Kidney (tissue), 14 donors: ENCODE measurements around the gene SLC25A13. TPM values are rescaled to one million over a fixed set of nuclear protein-coding genes. Genes with fewer than 3 reads are reported as not detected.

Experiments used
- DNase-seq, 5 donors: peaks; one replicate each; pipeline ENCODE4 v3.0.0-alpha.2; 2013 to 2020
- FAIRE-seq: peaks from 2 replicates; lab custom pipeline; 2012; peaks lifted over from hg19 to GRCh38; lab: Jason Lieb, UNC
- H3K27ac ChIP-seq, 2 donors: one replicate each; pipeline ENCODE4 v1.7.0; 2013; ENCODE audit warnings: low read depth in 2 of 2, low read length in 2 of 2, inconsistent platforms in 1 of 2
- H3K27me3 ChIP-seq: one replicate; pipeline ENCODE4 v1.7.1; 2013; ENCODE audit warnings: low read length, inconsistent platforms; ENCODE audit not compliant: control insufficient read depth, insufficient read depth
- H3K36me3 ChIP-seq, 3 donors: one replicate each; pipeline versions ENCODE4 v1.7.0 to v1.7.1; 2013; ENCODE audit warnings: low read length in 3 of 3, control low read depth in 1 of 3, inconsistent platforms in 1 of 3; ENCODE audit not compliant: insufficient read depth in 3 of 3, control insufficient read depth in 2 of 3
- H3K4me1 ChIP-seq, 3 donors: one replicate each; pipeline versions ENCODE4 v1.7.0 to v1.7.1; 2013; ENCODE audit warnings: low read length in 3 of 3, inconsistent platforms in 1 of 3, low read depth in 1 of 3; ENCODE audit not compliant: control insufficient read depth in 2 of 3, insufficient read depth in 2 of 3
- H3K4me3 ChIP-seq, 3 donors: one replicate each; pipeline versions ENCODE4 v1.7.0 to v1.8.1; 2013; ENCODE audit warnings: low read length in 3 of 3, control low read depth in 1 of 3, inconsistent platforms in 1 of 3
- H3K9ac ChIP-seq, 3 donors: one replicate each; pipeline versions ENCODE4 v1.7.0 to v1.7.1; 2013; ENCODE audit warnings: low read length in 3 of 3, control low read depth in 1 of 3, inconsistent platforms in 1 of 3
- H3K9me3 ChIP-seq, 3 donors: one replicate each; pipeline versions ENCODE4 v1.7.0 to v1.7.1; 2013; ENCODE audit warnings: low read length in 3 of 3, control low read depth in 1 of 3, inconsistent platforms in 1 of 3; ENCODE audit not compliant: control insufficient read depth in 2 of 3, insufficient read depth in 1 of 3
- intact Hi-C: fragments of 100-400 bp; cut with DNase I; formaldehyde crosslinking; loops from one replicate; pipeline ENCODE4 v1.11.1; 2022
- polyA plus RNA-seq: library from polyadenylated mRNA; stranded (reverse); fragments of 350-450 nt; fragmentation: Illumina TruSeq; extraction: RNeasy Lipid Tissue Mini Kit (QIAGEN cat#74804); gene quantifications from one replicate; pipeline ENCODE4 v1.2.3, GENCODE V29; 2014; ENCODE audit warnings: low read depth, low replicate concordance; ENCODE audit not compliant: insufficient read depth
- total RNA-seq: library from RNA; stranded (reverse); fragmentation: NEBNext Ultra II Directional; extraction: Animal tissue kit (Norgen Biotek cat#: 25700); gene quantifications from one replicate; pipeline ENCODE4 v1.2.1, GENCODE V29; 2021
- TF ChIP-seq, protein P1 (sequence below): IDR thresholded peaks from 3 replicates; pipeline ENCODE4 v1.5.1; 2012; ENCODE audit warnings: mild to moderate bottlenecking, moderate library complexity, borderline replicate concordance; ENCODE audit not compliant: insufficient read depth; ENCODE audit errors: extremely low read depth
- donor health status: control.
- donor health status: control.
- donor health status: control.
- donor health status: control.
- donor health status: control.
- donor health status: DM: yes; HTN: yes; CAD: no.
- donor health status: Normal renal cell carcinoma (clear cell type).

Gene SLC25A13
- total and polyA plus RNA-seq, 2 donors from 2014 or later: 23.9 to 32.1 TPM

DNA sequence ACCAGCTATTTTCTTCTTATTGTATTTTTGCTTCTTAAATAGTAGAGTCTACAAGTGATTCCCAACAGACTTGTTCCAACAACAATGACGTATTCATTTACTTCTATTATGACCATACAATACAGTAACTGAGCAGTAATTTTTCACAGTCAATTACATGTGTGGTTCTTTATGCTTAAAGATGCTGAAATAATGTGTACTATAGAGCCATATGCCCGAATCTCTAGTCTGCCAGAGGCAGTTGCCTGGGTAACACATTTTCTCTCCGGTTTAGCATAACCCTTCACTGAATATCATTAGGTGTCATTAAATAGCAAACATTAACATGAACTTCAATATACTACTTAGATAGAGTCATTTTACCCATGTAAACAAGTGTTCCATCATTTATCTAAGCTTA is 75.0 kb downstream of the SLC25A13 start:
- H3K27me3 ChIP-seq: no peaks in the 10 kb centered on the region
- TF ChIP-seq, protein P1, sequence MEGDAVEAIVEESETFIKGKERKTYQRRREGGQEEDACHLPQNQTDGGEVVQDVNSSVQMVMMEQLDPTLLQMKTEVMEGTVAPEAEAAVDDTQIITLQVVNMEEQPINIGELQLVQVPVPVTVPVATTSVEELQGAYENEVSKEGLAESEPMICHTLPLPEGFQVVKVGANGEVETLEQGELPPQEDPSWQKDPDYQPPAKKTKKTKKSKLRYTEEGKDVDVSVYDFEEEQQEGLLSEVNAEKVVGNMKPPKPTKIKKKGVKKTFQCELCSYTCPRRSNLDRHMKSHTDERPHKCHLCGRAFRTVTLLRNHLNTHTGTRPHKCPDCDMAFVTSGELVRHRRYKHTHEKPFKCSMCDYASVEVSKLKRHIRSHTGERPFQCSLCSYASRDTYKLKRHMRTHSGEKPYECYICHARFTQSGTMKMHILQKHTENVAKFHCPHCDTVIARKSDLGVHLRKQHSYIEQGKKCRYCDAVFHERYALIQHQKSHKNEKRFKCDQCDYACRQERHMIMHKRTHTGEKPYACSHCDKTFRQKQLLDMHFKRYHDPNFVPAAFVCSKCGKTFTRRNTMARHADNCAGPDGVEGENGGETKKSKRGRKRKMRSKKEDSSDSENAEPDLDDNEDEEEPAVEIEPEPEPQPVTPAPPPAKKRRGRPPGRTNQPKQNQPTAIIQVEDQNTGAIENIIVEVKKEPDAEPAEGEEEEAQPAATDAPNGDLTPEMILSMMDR: no peak
- no peaks in the 10 kb centered on the region for H3K36me3 ChIP-seq
- H3K9ac ChIP-seq: no peak overlapping the region
- intact Hi-C loops: no loop called here
- H3K9me3 ChIP-seq: no peaks in the 10 kb centered on the region
- DNase-seq (no peak), FAIRE-seq (no peak)
- no peaks in the 10 kb centered on the region for H3K4me1 ChIP-seq
- H3K27ac ChIP-seq: no peak overlapping the region
- no peak overlapping the region for H3K4me3 ChIP-seq

DNA sequence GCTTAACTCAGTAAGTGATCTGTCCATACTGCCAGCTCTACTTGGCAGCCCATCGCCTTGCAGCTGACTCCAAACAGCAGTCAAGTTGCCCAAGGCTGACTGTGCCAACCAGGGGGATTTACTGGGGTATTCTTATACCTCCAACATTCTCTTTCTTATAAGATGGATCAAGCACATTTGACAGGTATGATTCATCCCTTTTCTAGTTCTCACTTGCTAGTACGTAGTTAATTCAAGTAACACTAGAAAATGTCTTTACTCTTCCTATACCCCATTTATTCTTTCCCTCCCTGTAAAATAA is 77.0 kb downstream of the SLC25A13 start:
- DNase-seq (no peak), FAIRE-seq (no peak)
- no peaks in the 10 kb centered on the region for H3K27me3 ChIP-seq
- no peaks in the 10 kb centered on the region for H3K36me3 ChIP-seq
- intact Hi-C loops: no loop called here
- TF ChIP-seq, protein P1: no peak
- H3K4me3 ChIP-seq: no peak overlapping the region
- no peak overlapping the region for H3K9ac ChIP-seq
- H3K27ac ChIP-seq: no peak overlapping the region
- no peaks in the 10 kb centered on the region for H3K9me3 ChIP-seq
- H3K4me1 ChIP-seq: no peaks in the 10 kb centered on the region

DNA sequence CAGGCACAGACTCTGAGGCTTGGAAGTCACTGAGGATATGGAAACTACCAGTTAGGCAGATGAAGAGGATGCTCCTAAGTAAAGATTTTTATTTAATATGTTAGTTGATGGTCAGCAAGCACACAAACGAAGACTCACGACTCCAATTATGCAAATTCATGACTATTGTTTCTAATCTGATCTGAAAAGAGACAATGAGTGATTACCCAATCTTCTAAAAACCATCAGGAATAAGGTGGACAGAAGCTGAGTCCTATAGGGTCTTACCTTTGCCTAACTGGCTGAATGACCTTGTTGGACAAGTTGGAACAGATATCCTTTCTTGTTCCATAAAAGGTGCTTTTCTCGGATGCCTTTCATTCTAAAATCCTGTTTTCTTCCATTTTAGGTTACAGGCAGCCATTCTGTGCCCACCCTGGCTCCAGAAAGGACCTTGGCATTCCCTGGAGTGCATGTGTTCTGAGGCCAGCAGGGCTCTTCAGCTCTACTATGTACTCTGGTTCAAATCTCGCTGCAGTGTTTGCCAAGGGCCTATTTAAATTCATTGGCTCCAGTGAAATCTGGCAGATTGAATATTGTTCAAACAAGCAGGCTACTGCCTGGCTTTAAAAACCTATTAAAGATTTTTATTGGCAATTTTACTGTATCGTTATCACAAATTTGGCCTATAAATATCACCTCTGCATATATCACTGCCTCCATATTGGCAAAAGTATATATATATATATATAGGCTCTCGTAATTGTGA is 77.5 kb downstream of the SLC25A13 start:
- intact Hi-C loops: no loop called here
- TF ChIP-seq, protein P1: no peak
- H3K27me3 ChIP-seq: no peaks in the 10 kb centered on the region
- H3K4me1 ChIP-seq: no peaks in the 10 kb centered on the region
- H3K4me3 ChIP-seq: no peak overlapping the region
- no peaks in the 10 kb centered on the region for H3K9me3 ChIP-seq
- FAIRE-seq (no peak), DNase-seq (no peak)
- no peak overlapping the region for H3K9ac ChIP-seq
- no peaks in the 10 kb centered on the region for H3K36me3 ChIP-seq
- H3K27ac ChIP-seq: no peak overlapping the region

DNA sequence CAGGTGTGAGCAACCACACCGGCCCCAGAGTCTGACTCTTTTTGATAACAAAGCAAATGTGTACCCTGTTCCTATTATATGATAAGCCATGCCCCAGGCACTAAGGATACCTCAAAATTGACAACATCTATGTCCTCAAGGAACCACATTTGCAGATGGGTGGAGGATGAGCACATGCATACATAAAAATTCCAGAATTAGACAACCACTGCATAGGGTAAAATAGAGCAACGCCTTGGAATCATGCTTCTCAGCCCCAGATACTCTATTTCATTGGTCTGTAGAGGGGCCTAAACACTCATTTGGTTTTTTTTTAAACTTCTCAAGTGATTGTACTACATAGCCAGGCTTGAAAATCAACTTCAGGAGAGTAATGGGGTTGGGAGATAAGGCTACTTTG is 78.7 kb downstream of the SLC25A13 start:
- Histone ChIP-seq H3K27ac (no peak overlapping the region), H3K4me1 (no peaks in the 10 kb centered on the region), H3K9me3 (no peaks in the 10 kb centered on the region), H3K9ac (no peak overlapping the region), H3K36me3 (no peaks in the 10 kb centered on the region), H3K4me3 (no peak overlapping the region), H3K27me3 (no peaks in the 10 kb centered on the region)
- DNase-seq (no peak), FAIRE-seq (no peak)
- TF ChIP-seq, protein P1: no peak
- intact Hi-C loops: no loop called here
